ENCODE measurements around the gene ITPRIP. TPM values are rescaled to one million over a fixed set of nuclear protein-coding genes. Genes with fewer than 3 reads are reported as not detected.

Gene ITPRIP
- total RNA-seq, 2 donors from 2014 or later: 56.2 to 62.5 TPM

DNA sequence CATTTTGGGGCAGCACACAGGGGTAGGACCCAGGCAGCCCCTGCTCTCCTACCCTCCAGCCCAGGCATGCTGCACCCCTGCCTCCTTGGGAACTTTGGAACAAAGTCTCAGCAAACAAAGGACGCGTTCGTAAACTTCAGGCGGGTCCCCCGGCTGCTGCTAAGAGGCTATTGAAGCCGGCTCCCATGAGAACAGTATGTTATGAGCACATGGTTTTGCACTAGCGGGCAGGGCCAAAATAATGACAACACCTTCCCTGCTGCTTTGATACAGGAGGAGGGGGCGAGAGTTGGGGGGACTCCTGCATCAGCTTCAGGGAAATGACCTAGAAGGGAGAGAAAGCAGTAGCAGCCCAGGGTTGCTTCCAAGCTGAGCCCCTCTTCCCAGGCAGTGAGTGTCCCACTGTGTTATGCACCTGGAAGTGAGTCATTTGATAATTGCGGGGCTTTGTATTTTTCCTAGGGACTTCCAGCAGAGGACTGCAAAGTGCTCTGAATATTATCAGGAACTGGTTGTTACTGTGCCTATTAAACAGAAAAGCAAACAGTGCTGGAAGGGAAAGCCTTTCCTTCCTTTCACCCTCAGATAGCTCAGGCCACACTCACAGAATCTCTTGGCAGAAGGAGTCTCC is 6.9 kb downstream of the ITPRIP start:
- peak overlapping the region in 1 of 2 donors; percentile 36 for H3K4me3 ChIP-seq
- DNase-seq (ENCODE audit: low spot score): peak; percentile 75
- peaks cover 0 to 100% of the 10 kb centered on the region in 2 donors for H3K4me1 ChIP-seq
- no peaks in the 10 kb centered on the region for H3K9me3 ChIP-seq
- TF ChIP-seq CTCF (IDR thresholded peaks at IDR 0.05): no peak
- peak overlapping the region; percentile 99 to 100 for H3K27ac ChIP-seq
- no peaks in the 10 kb centered on the region for H3K27me3 ChIP-seq
- H3K36me3 ChIP-seq: peaks cover 11% of the 10 kb centered on the region

DNA sequence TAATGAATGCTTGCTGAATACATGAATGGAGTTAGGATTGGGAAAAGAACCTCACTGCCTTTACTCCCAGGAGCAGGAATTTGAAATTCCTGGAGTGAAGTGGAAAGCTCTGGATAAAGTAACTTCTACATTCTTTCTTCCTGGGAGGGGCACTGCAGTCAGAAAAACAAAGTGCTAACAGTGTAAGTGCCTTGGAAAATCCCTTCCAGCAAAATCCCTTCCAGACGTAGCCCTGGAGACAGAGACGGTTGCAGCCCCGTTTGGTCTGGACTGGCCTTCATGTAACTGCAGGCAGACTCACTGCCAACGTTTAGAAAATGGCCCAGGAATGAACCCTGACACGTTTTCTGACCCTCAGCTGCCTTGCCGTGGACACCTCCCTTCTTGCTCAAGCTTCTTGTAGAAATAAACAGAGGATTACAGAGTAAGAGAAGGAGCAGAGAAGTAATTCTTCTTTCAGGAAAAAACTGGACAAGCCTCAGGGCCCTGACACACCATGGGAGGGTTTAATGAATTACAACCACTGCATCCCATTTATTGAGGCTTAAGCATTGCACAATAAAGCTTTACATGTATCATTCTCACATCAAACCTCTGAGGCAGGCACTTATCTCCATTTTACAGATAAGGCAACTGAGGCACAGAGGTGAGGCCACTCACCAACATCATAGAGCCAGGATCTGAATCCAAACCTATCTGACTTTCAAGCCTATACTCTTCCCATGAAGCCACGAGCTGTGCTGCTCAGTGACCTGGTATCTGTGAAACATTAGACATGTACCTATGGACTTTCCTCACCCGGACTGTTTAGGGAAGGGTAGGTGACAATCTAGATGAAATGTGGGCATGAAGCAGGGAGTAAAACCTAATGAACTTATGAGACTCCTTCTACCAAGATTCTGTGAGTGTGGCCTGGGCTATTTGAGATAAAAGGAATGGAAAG is 7.8 kb downstream of the ITPRIP start:
- H3K4me1 ChIP-seq: peaks cover 0 to 100% of the 10 kb centered on the region in 2 donors
- DNase-seq (ENCODE audit: low spot score): peak; percentile 92

DNA sequence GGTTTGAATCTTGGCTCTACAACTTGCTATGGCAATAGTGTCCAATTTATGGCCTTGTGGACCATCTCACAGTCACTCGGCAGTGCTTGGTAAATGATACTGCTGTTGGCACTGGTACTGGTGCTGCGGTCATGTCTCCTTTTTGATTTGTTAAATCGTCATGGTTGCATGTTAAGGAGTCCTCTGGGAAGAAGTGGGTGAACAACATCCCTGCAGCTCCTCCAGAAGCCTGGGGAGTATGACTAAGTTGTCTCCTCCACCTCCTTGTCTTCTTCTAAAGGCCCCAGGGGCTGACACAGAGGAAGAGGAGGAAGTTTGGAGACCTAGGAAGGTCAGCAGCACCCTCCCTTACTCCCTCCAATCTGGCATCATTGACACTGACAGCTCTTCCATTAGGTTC is 8.5 kb downstream of the ITPRIP start:
- Histone ChIP-seq H3K4me3 (peak overlapping the region; percentile 6 to 36), H3K36me3 (peaks cover 21% of the 10 kb centered on the region), H3K9me3 (no peaks in the 10 kb centered on the region), H3K27me3 (no peaks in the 10 kb centered on the region), H3K4me1 (peaks cover 0 to 100% of the 10 kb centered on the region in 2 donors), H3K27ac (peak overlapping the region; percentile 99 to 100)
- DNase-seq (ENCODE audit: low spot score): no peak
- no peak for TF ChIP-seq CTCF (IDR thresholded peaks at IDR 0.05)

More for the DNA sequence above, 7.8 kb downstream of the ITPRIP start:
- H3K27ac ChIP-seq: peak overlapping the region; percentile 99 to 100
- H3K27me3 ChIP-seq: no peaks in the 10 kb centered on the region
- H3K36me3 ChIP-seq: peaks cover 19% of the 10 kb centered on the region
- H3K9me3 ChIP-seq: no peaks in the 10 kb centered on the region
- TF ChIP-seq CTCF (IDR thresholded peaks at IDR 0.05): no peak
- peak overlapping the region in 1 of 2 donors; percentile 36 for H3K4me3 ChIP-seq

DNA sequence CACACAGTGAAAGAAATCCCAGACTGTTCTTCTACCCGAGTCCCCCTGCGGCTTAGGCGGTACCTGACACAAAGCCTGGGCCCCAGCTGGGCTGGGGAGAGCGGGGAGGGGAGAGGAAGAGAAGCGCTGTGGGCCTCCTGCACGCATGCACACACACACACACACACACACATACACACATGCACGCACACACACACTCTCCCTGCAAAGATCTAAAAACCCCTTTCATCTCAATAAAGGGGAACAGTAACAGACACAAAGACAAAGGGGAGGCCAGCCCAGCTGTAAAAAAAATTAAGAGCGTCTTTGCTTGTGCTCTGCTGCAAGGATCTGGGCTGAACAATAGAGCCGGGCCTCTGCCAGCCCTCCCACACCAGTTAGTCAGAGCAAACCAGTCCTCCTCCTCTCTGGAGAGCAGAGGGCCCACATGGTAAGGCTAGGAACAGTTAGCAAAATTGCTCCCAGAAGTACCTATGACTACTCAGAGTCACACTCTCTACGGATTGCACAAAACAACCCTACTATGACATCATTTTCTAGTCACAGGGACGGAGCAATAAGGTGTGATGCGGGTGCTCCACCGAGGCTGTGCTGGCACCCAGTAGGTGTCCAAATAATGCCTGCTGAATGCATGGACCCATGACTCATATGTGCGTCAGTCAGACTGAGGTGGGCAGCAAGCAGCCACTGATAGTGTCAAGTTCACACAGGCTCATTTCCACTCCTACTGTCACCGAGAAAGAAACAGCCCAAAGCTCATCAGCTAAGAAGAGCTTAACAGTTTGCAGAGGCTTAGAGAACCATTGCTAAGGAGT is 9.2 kb downstream of the ITPRIP start:
- peaks cover 0 to 100% of the 10 kb centered on the region in 2 donors for H3K4me1 ChIP-seq
- DNase-seq (ENCODE audit: low spot score): no peak
- no peaks in the 10 kb centered on the region for H3K27me3 ChIP-seq
- peak overlapping the region; percentile 20 to 36 for H3K4me3 ChIP-seq
- H3K36me3 ChIP-seq: peaks cover 21% of the 10 kb centered on the region
- H3K9me3 ChIP-seq: no peaks in the 10 kb centered on the region
- H3K27ac ChIP-seq: peak overlapping the region; percentile 99 to 100
- no peak for TF ChIP-seq CTCF (IDR thresholded peaks at IDR 0.05)

DNA sequence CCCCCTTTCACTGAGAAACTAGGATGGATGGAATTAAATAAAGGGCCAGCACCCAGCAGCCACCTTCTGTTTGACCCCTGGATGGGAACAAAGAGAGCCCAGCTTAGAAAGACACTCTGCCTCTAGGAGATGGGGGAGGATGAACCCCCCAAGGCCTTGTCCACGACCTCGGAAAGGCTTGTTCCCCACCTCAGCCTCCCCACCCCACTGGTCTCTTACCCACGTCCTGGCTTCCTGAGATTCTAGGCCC is 9.7 kb downstream of the ITPRIP start:
- H3K27ac ChIP-seq: peak overlapping the region; percentile 99 to 100
- DNase-seq (ENCODE audit: low spot score): no peak
- TF ChIP-seq CTCF (IDR thresholded peaks at IDR 0.05): no peak
- no peaks in the 10 kb centered on the region for H3K27me3 ChIP-seq
- peaks cover 0 to 100% of the 10 kb centered on the region in 2 donors for H3K4me1 ChIP-seq
- H3K36me3 ChIP-seq: peaks cover 25% of the 10 kb centered on the region
- no peaks in the 10 kb centered on the region for H3K9me3 ChIP-seq
- H3K4me3 ChIP-seq: peak overlapping the region; percentile 20 to 36
